Activated T-cell treated with anti-CD3 and anti-CD28 coated beads, Interleukin-2, amount 50 U/mL, for 72 hours (primary cell): ENCODE results near the gene PGLYRP1. TPM values are rescaled to one million over a fixed set of nuclear protein-coding genes. Genes with fewer than 3 reads are reported as not detected.

ENCODE experiments used
- ATAC-seq, 2 donors: fragments of 150-1000 bp; cut with Tn5 transposase; replicated peaks in 1 of 2; 2 replicates each; pipeline ENCODE4 v1.10.0; 2021; ENCODE audit warnings: moderate library complexity in 2 of 2, mild to moderate bottlenecking in 1 of 2
- DNase-seq, 2 donors: peaks; one replicate each; pipeline ENCODE4 v3.0.0; 2021 to 2022; ENCODE audit warnings: mixed read lengths in 1 of 2
- H3K27ac Mint-ChIP-seq: one replicate; pipeline ENCODE4 v1.8.0; 2022; ENCODE audit warnings: mild to moderate bottlenecking, moderate library complexity, mixed read lengths
- H3K27me3 Mint-ChIP-seq: one replicate; pipeline ENCODE4 v1.8.0; 2022; ENCODE audit warnings: low read depth, mixed read lengths
- H3K36me3 Mint-ChIP-seq, 2 donors: one replicate each; pipeline ENCODE4 v1.8.0; 2022; ENCODE audit warnings: mixed read lengths in 2 of 2, mild to moderate bottlenecking in 1 of 2; ENCODE audit not compliant: insufficient read depth in 2 of 2
- H3K4me1 Mint-ChIP-seq: one replicate; pipeline ENCODE4 v1.8.0; 2022; ENCODE audit warnings: low read depth, mixed read lengths
- H3K4me3 Mint-ChIP-seq, 2 donors: one replicate each; pipeline ENCODE4 v1.8.0; 2022; ENCODE audit warnings: mild to moderate bottlenecking in 2 of 2, mixed read lengths in 2 of 2, moderate library complexity in 2 of 2
- H3K9me3 Mint-ChIP-seq, 2 donors: one replicate each; pipeline ENCODE4 v1.8.0; 2022; ENCODE audit warnings: mixed read lengths in 2 of 2
- total RNA-seq, 2 donors: library from RNA; stranded (reverse); gene quantifications; one replicate each; pipeline ENCODE4 v1.2.3, GENCODE V29; 2022

Gene PGLYRP1, protein sequence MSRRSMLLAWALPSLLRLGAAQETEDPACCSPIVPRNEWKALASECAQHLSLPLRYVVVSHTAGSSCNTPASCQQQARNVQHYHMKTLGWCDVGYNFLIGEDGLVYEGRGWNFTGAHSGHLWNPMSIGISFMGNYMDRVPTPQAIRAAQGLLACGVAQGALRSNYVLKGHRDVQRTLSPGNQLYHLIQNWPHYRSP
- total RNA-seq, result not detected

DNA sequence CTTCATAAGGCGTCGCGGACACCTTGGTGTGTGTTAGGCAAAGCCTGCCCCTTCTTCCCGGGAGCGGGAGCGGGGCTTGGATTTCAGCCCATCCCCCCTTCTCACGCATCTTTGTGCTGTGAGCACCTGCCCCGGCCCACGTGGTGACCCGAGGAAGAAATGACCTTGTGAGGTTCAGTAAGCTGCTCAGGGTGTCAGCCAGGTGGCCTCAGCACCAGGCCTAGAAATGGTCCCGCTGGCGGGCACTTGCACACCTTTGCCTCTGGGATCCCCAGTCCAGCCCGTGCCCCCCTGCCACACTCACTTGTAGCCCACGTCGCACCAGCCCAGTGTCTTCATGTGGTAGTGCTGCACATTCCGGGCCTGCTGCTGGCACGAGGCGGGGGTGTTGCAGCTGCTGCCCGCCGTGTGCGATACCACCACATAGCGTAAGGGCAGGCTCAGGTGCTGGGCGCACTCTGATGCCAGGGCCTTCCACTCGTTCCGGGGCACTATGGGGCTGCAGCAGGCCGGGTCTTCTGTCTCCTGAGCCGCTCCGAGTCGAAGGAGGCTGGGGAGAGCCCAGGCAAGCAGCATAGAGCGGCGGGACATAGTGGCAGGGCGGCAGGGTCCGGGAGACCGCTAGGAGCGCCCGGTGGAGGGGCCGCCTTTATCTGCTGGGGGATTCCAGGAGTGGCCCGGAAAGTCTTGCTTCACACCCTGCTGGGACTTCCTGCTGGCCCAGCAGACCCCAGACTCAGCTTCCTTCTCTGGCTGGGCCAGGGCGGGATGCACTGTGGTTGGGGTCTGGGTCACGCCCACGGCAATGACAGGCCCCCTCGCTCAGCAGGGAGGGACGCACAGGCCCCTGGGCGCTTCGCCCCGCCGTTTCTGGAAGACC, at the start of gene PGLYRP1:
TSS of gene PGLYRP1 (minus strand) at position 623 of the 880 bp plus-strand sequence. CDS start at position 591, 32 bp downstream.
- H3K27me3 Mint-ChIP-seq, result peaks cover 35% of the 10 kb centered on the region
- no peaks in the 10 kb centered on the region for H3K9me3 Mint-ChIP-seq
- no peaks in the 10 kb centered on the region for H3K36me3 Mint-ChIP-seq
- DNase-seq (no peak), ATAC-seq (no peak)
- H3K4me3 Mint-ChIP-seq, result no peak within 1 kb of the TSS
- no peak within 1 kb of the TSS for H3K27ac Mint-ChIP-seq
- H3K4me1 Mint-ChIP-seq, result peaks cover 17% of the 10 kb centered on the region

DNA sequence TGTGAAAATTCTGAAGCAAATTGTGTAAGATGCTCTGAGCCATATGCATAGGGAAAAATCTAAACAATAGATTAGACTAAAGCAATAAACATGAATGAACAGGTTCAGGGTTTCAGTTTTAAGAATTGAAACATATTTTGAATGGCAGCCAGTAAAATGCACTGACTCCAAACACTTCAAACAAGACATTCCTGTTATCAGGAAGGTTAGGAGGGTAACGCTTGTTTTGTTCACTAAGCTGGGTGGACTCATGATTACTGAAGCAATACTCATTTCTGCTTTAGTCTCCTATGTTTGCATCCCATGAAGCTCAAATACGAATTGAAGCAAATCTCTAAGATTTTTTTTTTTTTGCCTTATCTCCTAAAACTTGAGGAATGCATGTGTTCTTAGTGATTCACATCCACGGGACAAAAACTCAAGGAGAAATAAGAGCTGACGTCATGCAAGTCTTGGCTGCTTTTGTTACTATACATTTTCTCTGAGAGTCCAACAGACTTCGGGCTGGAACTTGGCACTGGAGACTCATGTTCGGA, 47.0 kb upstream of the PGLYRP1 start:
- H3K27ac Mint-ChIP-seq, result no peak overlapping the region
- H3K27me3 Mint-ChIP-seq, result peaks cover 89% of the 10 kb centered on the region
- H3K9me3 Mint-ChIP-seq, result no peaks in the 10 kb centered on the region
- no peak overlapping the region for H3K4me3 Mint-ChIP-seq
- no peak for ATAC-seq
- no peak for DNase-seq
- H3K4me1 Mint-ChIP-seq, result peaks cover 6% of the 10 kb centered on the region
- H3K36me3 Mint-ChIP-seq, result no peaks in the 10 kb centered on the region

DNA sequence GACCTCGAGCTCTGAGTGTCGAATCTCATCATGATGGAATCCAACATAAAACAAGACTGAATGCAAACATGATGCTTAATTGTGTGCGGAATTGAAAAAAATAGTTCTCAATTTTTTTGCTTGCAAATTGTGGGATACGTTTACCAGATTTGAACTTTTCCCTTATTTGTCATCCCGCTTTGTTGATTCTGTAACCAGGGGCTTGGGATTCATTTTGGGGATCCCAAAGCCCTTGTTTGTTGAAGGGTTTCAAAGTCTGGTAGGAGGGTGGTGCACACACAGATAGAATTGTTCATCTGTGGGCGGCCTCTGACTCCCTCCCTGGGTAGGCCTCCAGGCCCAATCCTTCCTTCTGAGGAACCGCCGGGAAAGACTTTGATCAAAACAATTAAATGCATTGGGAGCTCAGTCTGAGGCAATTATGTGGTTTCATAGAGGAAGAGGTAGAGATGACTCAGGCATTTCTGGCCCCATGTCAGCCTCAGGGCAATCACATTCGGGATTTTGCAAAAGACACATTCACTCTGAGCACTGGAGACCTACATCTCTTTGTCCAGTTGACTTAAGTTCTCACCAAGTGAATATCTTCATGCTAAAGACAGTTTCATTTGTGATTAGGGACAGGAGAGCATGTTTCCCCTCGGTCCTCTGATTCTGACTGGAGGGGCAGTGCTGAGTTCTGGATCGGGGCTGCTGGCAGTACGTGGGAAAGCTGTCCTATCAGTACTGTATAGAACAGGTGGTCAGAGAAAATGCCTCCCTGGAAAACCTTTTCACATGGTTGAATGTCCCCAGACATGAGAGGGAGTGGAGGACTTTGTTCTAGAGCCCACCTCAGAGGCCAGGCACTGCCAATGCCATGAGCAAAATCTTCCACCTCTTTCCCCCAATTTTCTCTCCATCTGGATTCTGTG, 45.7 kb upstream of the PGLYRP1 start:
- ATAC-seq (no peak), DNase-seq (no peak)
- H3K4me1 Mint-ChIP-seq, result peaks cover 6% of the 10 kb centered on the region
- H3K9me3 Mint-ChIP-seq, result no peaks in the 10 kb centered on the region
- H3K36me3 Mint-ChIP-seq, result no peaks in the 10 kb centered on the region
- H3K4me3 Mint-ChIP-seq, result no peak overlapping the region
- peaks cover 90% of the 10 kb centered on the region for H3K27me3 Mint-ChIP-seq
- no peak overlapping the region for H3K27ac Mint-ChIP-seq

DNA sequence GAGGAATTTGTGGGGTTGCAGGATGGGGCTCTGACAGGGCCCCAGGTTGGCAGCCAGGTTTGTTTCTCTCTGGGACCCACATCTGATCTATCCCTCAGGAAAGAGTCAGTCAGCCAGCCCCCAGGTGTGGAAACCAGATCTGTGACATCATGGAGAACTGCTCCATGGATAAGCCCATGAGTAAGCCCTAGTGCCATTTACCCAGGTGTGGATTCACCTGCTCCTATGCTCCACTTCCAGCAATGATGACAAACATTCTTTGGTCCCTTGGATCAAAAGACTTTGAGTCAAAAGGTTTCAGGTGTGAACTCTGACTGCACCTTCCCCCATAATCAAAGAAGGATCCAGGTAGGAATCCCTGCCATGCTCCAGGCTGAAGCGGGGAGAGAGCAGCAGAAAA, 44.8 kb upstream of the PGLYRP1 start:
- H3K36me3 Mint-ChIP-seq, result no peaks in the 10 kb centered on the region
- no peak for DNase-seq
- ATAC-seq, result no peak
- no peak overlapping the region for H3K27ac Mint-ChIP-seq
- H3K4me1 Mint-ChIP-seq, result peaks cover 6% of the 10 kb centered on the region
- H3K9me3 Mint-ChIP-seq, result no peaks in the 10 kb centered on the region
- no peak overlapping the region for H3K4me3 Mint-ChIP-seq
- peaks cover 89% of the 10 kb centered on the region for H3K27me3 Mint-ChIP-seq

DNA sequence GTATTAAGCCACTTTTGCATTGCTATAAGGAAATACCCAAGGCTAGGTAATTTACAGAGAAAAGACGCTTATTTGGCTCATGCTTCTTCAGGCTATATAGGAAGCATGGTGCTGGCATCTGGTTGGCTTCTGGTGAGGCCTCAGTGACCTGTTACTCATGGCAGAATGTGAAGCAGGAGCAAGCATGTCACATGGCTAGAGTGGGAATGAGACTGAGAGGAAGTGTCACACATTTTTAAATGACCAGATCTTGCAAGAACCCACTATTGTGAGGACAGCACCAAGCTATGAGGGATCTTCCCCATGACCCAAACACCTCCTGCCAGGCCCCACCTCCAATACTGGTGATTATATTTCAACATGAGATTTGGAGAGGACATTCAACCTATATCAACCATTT, 43.6 kb upstream of the PGLYRP1 start:
- H3K27ac Mint-ChIP-seq, result no peak overlapping the region
- H3K9me3 Mint-ChIP-seq, result peaks cover 0 to 2% of the 10 kb centered on the region in 2 donors
- ATAC-seq, result no peak
- no peak overlapping the region for H3K4me3 Mint-ChIP-seq
- peaks cover 0 to 2% of the 10 kb centered on the region in 2 donors for H3K36me3 Mint-ChIP-seq
- peaks cover 6% of the 10 kb centered on the region for H3K4me1 Mint-ChIP-seq
- H3K27me3 Mint-ChIP-seq, result peaks cover 91% of the 10 kb centered on the region
- DNase-seq, result no peak

DNA sequence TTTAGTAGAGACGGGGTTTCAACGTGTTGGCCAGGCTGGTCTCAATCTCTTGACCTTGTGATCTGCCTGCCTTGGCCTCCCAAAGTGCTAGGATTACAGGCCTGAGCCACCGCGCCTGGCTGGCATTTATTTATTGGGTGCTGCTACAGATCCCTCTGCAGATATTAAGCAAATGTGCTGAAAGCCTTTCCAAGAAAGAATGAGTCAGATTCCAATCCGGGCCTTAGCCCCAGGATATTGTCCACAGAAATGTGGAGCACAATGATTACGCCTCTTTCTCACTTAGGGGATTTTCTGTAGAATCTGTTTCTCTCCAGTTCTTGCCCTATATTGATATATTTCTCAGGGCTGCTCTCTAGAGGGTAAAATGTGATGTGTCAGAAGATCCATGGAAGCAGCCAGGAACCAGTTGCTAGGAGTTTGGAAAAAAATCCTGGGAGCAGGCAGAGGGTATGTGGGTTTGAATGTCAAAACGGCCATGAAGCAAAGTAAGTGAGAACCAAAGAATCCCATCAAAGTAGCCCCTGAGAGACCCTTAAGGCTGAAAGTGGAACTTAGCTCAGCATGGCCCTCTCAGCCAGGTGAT, 42.7 kb upstream of the PGLYRP1 start:
- no peak overlapping the region for H3K27ac Mint-ChIP-seq
- H3K9me3 Mint-ChIP-seq, result peaks cover 2% of the 10 kb centered on the region in 2 donors
- DNase-seq (no peak), ATAC-seq (no peak)
- peaks cover 88% of the 10 kb centered on the region for H3K27me3 Mint-ChIP-seq
- H3K36me3 Mint-ChIP-seq, result peaks cover 0 to 8% of the 10 kb centered on the region in 2 donors
- H3K4me3 Mint-ChIP-seq, result no peak overlapping the region
- H3K4me1 Mint-ChIP-seq, result peaks cover 6% of the 10 kb centered on the region

DNA sequence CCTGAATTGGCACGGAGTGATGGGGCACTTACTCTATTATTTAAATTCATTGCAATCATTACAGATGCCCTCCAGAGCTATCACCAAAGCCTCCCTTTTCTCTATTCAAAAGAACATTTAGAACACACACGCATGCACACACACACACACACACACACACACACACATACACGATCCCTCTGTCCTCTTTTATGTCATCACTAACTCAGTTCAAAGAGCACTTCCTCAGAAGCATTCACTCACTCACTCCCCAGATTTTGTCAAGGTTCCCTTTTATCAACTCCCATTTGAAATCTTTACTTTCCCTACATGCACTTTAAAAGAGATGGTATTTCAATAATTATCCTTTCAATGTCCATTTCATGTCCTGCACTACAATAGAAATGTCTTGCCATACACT, 40.3 kb upstream of the PGLYRP1 start:
- Mint-ChIP-seq H3K9me3 (peaks cover 2 to 5% of the 10 kb centered on the region in 2 donors), H3K36me3 (peaks cover 1 to 12% of the 10 kb centered on the region in 2 donors), H3K4me1 (no peaks in the 10 kb centered on the region), H3K27me3 (peaks cover 88% of the 10 kb centered on the region), H3K4me3 (no peak overlapping the region), H3K27ac (no peak overlapping the region)
- no peak for ATAC-seq
- no peak for DNase-seq

DNA sequence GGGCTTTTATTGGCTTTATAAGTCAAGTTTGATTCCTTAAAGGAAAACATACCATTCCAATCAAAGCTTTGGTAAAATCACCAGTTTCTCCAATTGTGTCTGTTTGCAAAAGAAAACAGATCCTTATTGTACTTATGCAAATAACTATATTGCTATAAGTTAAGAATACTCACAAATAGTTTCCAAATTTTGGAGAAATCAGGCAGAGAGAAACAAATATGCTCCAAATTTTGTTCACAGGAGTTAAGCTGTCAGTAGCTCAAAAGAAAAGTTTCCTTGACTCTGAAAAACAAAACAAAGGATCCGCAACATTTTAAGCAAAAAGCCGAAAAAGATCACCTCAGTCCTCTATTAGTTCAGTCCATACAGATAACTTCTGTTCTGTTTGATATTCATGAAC, 37.2 kb upstream of the PGLYRP1 start:
- Mint-ChIP-seq H3K4me1 (no peaks in the 10 kb centered on the region), H3K4me3 (no peak overlapping the region), H3K27ac (no peak overlapping the region), H3K9me3 (peaks cover 2 to 5% of the 10 kb centered on the region in 2 donors), H3K36me3 (peaks cover 1 to 12% of the 10 kb centered on the region in 2 donors), H3K27me3 (peaks cover 83% of the 10 kb centered on the region)
- no peak for DNase-seq
- no peak for ATAC-seq

DNA sequence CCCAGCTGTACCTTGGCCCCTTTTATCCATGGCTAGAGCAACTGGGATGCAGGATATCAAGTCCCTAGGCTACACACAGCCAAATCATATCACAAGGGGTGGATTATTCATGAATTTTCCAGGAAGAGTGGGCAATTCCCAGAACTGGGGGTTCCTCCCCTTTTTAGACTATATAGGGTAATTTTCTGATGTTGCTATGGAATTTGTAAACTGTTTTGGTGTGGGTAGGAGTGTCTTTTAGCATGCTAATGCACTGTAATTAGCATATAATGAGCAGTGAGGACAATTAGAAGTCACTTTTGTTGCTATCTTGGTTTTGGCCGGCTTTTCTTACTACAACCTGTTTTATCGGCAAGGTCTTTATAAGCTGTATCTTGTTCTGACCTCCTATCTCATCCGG, 35.9 kb upstream of the PGLYRP1 start:
- Mint-ChIP-seq H3K9me3 (peaks cover 2 to 5% of the 10 kb centered on the region in 2 donors), H3K27ac (no peak overlapping the region), H3K4me3 (no peak overlapping the region), H3K36me3 (peaks cover 1 to 12% of the 10 kb centered on the region in 2 donors), H3K4me1 (no peaks in the 10 kb centered on the region), H3K27me3 (peaks cover 83% of the 10 kb centered on the region)
- ATAC-seq (no peak), DNase-seq (no peak)

DNA sequence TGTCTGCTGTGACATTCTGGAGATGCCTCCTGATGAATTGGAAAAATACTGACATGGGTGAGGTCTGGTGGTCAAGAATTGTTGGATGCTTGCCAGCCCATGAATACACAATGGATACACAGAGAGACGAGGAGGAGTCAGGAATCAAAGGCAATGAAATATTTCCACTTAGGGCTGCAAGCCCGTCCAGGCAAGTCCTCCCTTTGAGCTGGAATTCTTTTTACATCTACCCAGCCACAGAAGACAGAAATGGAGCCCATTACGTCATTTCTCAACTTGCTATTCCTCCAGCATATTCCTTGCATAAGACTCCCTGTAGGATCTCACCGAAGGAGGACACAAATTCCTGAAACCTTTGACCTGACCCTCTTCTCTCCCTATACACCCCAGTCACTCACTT, 33.7 kb upstream of the PGLYRP1 start:
- Mint-ChIP-seq H3K9me3 (peaks cover 2 to 3% of the 10 kb centered on the region in 2 donors), H3K27me3 (peaks cover 71% of the 10 kb centered on the region), H3K27ac (no peak overlapping the region), H3K4me3 (no peak overlapping the region), H3K36me3 (peaks cover 1 to 10% of the 10 kb centered on the region in 2 donors), H3K4me1 (no peaks in the 10 kb centered on the region)
- ATAC-seq (no peak), DNase-seq (no peak)

DNA sequence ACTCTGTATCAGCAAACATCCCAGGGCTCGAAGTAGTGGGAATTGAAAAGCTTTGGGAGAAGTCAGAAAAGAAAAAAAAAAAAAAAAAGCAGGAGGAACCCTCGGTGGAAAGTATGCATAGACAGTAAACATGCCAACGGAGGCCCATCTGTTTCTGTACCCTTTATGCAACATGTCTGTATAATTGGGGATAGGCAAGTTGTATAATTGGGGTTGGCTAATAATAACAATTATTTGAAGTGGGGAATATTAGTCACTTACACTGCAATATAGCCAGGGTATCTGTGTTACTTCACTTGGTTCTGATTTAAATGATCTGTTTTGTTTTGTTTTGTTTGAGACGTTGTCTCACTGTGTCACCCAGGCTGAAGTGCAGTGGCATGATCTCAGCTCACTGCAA, 30.0 kb upstream of the PGLYRP1 start:
- H3K4me1 Mint-ChIP-seq, result no peaks in the 10 kb centered on the region
- no peak overlapping the region for H3K27ac Mint-ChIP-seq
- H3K9me3 Mint-ChIP-seq, result no peaks in the 10 kb centered on the region
- no peak overlapping the region for H3K4me3 Mint-ChIP-seq
- DNase-seq (no peak), ATAC-seq (no peak)
- no peaks in the 10 kb centered on the region for H3K36me3 Mint-ChIP-seq
- H3K27me3 Mint-ChIP-seq, result peaks cover 71% of the 10 kb centered on the region

DNA sequence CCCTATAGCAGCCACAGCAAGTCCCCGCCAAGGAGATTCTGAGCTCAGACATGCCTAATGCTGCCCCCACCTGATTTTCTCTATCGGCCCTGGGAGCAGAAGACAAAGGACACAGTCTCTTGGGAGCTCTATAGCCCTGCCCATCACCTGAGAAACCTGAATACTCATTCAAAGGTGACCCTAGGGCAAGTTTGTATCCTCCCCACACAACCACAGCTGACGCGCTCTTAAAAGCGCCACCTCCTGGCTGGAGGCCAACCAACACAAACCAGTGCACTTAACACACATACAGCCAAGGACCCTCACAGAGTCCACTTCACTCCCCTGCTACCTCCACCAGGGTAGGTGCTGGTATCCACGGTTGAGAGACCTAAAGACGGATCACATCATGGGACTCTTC, 26.7 kb upstream of the PGLYRP1 start:
- Mint-ChIP-seq H3K27ac (no peak overlapping the region), H3K4me3 (no peak overlapping the region), H3K4me1 (no peaks in the 10 kb centered on the region), H3K36me3 (peaks cover 2 to 3% of the 10 kb centered on the region in 2 donors), H3K9me3 (peaks cover 0 to 4% of the 10 kb centered on the region in 2 donors), H3K27me3 (peaks cover 73% of the 10 kb centered on the region)
- ATAC-seq (no peak), DNase-seq (no peak)
